GM21390 (cell line): ENCODE results near the gene MKLN1.

Experiments
- ATAC-seq: cut with Tn5 transposase; IDR thresholded peaks from one replicate; pipeline ENCODE4 v1.9.1; 2021; ENCODE audit not compliant: unreplicated experiment

MKLN1 gene

DNA sequence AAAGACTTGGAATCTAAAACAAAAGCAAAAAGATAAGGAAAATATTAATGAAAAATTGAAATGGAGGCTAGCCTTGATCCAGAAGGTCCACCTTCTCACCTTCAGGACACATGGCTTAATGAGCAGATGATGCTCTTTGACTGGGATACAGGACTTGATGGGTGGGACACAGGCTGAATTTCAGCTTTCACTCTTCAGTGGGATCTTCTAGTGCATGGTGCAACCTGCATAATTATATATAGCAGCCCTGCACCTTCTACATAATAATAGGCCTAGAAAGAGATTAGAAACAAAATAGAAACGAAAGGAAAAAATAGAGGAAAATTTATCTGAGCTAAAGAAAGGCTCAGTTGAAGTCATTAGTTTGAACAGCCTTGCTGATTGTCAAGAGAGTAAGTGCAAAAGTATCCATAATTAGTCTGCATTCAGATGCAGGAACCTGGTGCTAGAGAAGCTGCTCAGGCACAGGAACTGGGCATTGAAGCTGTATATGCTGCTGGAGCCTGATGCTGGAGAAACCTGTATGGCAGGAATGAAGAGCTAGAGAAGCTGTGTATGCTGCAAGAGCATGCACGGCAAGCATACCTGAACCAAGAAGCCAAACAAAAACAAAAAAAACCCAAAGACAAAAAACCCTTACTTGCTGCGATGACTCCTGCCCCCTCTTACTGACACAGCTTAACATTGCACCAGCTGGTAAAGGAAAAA, 19.4 kb downstream of the MKLN1 start:
- ATAC-seq: no peak

DNA sequence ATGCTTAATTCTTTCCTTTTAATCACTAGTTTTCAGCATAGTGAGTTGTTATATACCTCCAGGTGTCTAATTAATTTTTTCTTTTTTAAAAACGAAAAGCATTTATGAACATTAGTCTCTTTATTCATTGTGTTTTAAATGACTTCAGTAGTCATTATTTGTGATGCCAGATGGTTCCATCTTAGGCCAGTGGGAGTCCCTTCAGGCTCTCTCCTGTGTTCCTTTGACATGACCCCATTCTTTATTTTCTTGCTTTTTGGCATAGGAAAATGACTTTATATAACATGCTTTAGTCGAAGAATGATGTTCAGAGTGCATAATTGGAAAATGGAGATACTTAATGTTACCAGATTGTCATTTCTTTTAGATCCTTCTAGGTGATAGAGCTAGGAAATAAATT, 24.4 kb downstream of the MKLN1 start:
- ATAC-seq: no peak

DNA sequence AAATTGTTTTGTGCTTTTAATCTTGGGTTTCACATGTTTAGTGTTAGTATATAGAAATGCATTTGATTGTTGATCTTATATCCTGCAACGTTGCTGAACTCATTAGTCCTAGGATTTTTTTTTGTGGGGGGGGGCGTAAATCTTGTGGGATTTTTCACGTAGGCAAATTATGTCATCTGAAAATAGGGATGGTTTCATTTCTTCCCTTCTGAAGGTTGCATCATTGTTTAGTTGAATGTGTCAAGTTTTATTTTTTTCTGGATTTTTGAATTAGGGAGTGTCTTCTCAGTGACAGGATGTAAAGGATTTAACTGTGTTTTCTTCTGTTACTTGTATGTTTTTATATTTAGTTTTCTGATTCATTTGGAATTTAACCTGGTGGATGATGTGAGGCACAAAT, 26.7 kb downstream of the MKLN1 start:
- ATAC-seq: no peak

DNA sequence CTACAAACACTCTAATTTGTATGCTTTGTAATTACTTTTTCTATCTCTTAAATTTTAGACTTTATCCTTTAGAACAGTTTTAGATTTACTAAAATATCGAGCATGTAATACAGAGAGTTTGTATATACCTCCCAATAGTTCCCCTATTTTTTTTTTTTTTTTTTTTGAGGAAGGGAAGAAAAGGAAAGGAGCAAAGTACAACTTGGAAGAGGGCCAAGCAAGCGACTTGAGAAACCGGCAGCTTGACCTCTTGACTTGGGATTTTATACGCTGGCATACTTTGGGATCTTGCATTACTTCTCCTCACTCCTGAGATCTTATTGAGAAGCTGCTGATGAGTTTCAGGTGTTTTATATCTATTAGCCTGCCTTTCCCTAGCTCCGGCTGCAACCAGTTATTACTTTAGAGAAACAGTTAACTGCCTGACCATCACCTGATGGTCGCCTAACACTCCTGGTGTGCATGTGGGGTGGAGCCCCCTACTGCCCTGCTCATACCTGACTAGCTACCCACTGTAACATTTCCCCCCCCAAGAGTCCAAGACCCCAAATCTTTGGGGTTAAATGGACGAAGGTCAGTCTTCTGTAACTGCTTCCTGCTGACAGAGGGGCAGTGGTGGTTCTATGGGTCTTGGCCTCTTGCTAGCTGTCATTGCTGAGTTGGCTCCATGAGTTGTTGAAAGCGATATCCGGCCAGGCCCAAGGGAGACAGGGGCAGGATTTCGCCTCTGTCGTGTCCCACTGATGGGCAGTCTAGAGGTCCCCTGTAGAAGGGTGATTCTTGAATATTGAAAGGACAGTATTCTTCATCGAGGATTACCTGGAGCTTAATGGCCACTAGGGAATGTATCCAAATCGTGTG, 28.5 kb downstream of the MKLN1 start:
- no peak for ATAC-seq

DNA sequence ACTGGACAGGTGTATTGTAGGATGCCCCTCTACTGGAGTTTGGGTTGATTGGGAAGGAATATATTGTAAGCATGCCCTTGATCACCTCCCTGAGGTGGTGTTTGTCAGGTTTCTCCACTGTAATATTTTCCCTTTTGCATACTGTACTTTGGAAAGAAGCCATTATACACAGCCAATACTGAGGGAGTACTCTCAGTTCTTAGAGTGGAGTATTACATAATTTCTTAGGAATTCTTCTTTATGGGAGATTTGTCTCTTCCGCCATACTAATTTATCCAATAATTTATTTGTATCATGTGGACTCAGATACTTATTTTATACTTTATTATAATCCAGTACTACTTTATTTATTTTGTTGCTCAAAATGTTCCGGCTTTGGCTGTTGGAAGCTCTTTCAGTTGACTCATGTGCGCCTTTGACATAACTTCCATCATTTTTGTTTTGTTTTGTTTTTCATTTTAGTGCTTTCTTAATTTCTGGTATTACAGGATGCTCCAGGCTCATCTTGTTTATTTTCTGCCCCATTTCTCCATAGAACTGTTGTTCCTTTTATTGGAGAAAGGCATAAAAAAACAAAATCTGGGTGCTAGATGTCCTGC, 29.7 kb downstream of the MKLN1 start:
- no peak for ATAC-seq

DNA sequence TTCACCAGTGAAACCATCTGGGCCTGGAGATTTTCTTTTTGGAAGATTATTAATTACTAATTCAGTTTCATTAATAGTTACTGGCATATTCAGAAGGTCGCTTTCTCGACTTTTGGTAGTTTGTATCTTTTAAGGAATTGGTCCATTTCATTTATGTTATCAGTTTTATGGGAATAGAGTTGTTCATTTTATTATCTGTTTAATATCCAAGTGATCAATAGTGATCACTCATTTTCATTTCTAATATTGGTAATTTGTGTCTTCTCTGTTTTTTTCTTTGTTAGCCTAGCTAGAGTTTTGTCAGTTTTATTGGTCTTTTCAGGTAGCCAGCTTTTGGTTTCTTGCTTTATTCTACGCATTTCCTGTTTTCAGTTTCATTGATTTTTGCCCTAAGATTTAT, 31.0 kb downstream of the MKLN1 start:
- ATAC-seq: no peak

DNA sequence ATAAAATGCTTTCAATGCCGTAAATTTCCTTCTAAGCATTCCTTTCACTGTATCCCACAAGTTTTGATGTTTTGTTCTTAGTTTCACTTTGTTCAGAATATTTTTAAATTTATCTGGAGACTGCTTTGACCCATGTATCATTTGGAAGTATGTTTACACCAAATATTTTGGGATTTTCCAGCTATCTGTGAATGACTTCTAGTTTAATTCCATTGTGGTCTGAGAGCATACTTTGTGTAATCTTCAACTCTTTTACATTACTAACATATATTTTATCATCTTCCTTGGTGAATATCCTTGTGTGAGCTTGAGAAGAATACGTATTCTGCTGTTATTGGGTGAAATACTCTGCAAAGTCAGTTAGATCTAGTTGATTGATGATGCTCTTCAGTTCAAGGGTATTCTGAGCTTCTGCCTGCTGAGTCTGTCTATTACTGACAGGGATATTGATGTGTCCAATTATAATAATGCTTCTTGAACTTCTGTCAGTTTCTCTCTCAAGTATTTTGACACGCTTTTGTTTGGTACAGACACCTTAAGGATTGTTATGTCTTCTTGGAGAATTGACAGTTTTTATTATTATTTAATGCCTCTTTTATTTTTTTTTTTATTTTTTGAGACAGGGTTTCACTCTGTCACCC, 31.6 kb downstream of the MKLN1 start:
- no peak for ATAC-seq

DNA sequence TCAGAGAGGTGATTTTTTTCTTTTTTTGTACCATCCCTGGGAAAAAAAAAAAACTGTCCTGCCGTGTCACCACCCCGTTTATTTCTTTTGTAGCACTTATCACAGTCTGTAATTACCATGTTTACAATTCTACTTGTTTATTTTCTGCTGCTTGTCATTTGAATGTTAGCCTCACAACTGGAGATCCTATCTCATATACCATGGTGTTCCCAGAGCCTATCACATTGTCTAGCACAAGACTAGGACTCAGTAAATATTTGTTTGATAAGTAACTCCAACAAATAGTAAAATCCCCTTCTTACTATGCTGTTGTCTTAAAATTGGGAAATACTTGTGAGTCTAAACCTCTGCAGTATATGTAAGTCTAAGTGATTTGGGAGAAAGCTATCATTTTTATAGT, 36.0 kb downstream of the MKLN1 start:
- no peak for ATAC-seq

DNA sequence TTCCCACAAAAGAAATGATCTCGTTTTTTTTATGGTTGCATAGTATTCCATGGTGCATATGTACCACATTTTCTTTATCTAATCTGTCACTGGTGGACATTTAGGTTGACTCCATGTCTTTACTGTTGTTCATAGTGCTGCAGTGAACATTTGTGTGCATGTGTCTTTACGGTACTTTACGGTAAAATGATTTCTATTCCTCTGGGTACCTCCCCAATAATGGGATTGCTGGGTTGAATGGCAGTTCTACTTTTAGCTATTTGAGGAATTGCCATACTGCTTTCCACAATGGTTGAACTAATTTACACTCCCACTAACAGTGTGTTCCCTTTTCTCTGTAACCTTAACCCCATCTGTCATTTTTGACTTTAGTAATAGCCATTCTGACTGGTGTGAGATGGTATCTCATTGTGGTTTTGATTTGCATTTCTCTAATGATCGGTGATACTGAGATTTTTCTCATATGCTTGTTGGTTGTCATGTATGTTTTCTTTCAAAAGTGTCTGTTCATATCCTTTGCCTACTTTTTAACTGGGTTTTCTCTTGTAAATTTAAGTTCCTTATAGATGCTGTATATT, 37.2 kb downstream of the MKLN1 start:
- no peak for ATAC-seq

DNA sequence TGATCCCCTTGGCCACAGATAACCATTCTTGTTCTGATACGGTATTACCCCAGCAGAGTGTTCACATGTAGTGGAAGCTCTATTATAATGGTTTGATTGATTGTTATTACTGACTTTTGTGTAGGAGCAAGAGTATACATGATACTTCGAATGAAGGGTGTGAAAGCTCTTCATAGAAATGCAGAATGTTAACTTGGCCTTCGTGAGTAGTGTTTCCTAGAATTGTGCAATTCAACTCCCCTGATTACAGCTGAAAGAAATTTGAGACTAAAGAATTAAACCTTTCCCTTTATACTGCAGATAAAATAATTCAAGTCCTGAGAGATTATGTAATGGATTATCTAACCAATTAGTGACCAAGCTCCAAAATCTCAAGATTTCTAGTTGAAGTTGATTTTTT, 38.2 kb downstream of the MKLN1 start:
- no peak for ATAC-seq

DNA sequence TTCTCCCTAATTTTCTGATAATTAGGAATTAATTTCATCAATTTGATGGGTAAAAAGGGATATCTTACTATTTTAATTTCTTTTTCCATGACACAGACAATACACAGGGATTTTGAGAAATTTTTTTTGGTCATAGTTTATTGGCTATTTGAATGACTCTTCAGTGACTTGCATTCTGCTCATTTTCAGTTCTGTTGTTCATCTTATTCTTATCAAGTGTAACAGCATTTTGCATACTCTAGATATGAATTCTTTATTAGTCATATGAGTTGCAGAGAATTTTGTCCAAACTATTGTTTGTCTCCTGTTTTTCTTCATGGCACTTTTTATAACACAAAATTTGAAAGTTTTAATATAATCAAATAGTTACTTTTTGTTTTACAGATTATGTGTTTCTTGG, 41.7 kb downstream of the MKLN1 start:
- no peak for ATAC-seq

DNA sequence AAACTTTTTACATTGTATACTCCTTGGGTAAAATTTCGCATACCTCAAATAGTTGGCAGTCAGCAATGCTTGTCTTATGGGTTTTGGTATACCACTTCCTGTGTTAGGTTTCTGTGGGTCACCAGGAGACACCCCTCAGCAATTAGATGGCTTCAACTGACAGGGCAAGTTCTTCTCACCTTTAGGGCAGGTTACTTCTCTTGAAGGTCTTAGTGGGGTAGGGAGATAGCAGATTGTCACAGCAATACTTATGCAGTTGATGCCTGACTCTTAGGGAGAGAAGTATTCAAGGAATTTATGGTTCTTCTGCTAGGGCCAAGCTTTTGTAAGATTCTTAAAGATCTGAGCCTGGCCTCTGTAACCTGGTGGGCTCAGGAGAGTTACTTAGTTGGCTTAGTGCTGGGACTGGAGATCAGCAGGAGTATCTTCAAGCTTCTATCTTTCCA, 42.9 kb downstream of the MKLN1 start:
- peak; percentile 71 for ATAC-seq

DNA sequence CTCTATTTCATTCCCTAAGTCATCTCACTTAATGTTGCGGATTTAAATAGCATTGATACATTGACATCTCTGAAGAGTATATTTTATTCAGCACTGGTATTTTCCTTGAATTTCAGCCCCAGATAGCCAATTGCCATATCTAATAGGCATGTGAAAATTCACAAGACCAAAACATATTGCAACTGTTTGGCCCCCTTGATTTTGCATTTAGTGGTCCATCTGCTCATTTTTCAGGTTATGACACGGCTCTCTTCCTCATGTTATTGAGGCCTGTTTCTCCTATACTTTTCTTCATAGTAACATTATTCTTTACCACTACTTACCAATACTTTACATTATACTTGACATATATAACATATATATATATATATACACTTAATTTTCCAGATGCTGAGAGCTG, 43.7 kb downstream of the MKLN1 start:
- no peak for ATAC-seq

DNA sequence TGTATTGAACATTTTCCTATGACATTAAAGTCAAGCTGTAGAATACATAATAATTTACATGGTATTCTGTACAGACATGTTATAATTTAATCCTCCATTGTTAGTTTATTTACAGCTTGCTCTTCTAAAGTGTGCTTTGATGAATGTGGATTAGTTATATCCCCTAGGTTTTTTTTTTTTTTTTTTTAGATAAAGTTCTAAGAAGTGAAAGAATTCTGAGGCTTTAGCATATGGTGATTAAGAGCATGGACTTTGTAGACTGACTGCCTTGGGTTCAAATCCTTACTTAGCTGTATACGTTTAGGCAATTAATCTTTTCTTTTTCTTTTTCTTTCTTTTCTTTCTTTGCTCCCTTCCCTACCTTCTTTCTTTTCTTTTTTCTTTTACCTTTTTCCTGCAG, 44.9 kb downstream of the MKLN1 start:
- ATAC-seq: no peak

DNA sequence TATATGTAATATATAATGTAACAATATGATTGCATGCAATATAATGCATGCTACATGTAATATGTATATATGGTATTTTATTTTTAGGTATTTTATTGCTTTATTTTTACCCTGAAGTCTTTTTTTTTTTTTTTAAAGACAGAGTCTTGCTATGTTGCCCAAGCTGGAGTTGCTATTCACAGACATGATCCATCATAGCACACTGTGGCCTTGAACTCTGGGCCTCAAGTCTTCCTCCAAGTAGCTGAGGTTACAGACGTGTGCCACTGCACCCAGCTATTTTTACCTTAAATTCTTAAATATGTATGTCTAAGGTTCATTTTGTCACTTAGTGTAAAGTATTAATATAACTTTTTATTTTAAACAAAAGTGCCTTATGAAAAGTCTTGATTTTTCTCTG, 47.1 kb downstream of the MKLN1 start:
- no peak for ATAC-seq

DNA sequence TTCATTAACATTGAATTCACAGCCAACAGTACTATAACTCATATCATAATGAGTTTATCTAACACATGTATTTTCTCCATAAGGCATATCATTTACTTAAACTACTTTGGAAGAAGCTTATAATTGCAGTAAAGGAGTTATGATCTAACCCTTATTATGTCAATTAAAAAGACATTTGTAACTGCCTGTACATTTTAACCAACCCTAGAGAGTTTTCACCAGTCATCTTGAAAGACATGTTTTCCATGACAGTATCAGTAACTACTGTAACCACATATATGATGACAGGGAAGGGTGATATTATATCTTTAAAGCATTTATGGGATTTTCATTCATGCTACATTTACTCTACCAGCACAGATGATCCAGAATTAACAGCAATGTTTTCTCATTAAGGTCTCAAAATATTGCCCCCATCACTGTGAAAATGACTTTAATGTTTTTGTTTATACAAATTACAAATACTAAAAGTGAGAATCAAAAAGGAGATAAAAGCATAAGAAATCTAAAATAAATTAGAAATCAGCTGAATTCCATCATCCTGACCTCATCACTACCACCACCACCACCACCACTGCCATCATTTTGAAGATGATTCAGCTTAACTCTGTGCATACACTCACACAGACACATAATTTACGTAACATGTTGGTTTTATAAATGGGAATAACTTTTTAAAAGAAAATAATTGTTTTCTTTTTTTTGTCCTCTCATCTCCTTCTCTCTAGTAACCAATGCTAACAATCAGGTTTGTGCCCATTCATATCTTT, 53.6 kb downstream of the MKLN1 start:
- no peak for ATAC-seq

DNA sequence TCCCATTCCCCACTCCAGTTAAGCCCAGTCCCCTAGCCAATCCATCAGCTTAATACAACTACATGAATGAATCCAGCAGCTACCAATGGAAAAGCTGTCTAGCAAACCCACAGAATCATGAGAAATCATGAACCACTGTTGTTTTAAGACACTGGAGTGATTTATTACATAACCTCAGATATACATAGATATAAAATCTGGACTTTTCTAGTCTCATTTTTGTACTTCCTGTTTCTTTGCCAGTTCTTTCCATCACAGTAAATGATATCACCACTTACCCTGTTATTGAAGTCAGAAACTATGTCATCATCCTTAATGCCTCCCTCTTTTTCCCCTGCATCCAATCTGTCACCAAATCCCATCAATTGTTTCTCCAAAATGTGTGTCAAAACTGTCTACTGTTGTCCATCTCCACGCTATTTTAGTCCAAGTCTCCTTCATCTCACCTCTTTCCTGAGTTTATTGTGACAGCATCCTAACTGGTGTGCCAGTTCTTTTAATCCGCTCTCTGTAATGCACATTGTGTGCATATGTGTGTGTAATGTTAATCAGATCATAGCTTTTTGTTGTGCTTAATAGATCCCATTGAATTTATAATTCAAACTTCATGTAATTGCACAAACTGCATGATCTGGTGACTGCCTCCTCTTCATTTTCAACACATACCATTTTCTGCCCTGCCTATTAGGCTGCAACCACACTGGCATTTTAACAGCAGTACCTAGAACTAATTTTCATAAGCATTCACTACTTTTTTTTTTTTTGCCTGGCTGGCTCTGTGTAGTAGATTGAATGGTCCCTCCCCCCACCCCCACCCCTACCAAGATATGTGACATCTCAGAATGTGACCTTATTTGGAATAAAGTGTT, 56.0 kb downstream of the MKLN1 start:
- no peak for ATAC-seq

DNA sequence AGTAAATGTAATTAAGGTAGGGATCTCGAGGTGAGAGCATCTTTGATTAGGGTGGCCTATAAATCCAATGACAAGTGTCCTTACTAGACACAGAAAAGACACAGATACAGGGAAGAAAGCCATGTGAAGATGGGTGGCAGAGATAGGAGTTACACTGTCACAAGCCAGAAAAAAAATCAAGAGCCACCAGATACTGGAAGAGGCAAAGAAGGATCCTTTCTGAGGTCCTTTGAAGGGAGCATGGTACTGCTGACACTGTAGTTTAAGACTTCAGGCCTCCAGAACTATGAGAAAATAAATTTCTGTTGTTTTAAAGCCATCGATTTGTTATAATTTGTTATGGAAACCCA, 56.6 kb downstream of the MKLN1 start:
- no peak for ATAC-seq

DNA sequence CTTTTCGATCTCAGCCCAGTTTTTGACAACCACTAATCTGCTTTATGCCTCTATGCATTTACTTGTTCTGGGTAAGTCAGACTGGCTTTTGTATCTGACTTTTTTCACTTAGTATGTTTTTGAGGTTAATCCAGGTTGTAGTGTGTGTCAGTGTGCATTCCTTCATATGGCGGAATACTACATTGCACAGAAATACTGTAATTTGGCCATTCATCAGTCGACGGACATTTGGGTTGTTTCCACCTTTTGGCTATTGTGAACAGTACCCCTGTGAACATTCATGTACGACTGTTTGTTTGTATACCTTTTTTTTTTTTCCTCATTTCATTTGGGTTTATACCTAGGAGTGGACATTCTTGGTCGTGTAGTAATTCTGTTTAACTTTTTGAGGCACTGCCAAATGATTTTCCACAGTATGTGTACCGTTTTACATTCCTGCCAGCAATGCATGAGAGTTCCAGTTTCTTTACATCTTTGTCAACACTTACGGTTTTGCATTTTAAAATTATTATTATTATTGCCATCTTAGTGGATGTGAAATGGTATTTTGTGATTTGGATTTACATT, 57.4 kb downstream of the MKLN1 start:
- ATAC-seq: no peak
